Measurements from ENCODE around the gene GPR139.

GPR139 gene

GRCh38 chr16:19991614-19992013, 82.1 kb downstream of the GPR139 start:
- in situ Hi-C loops (cut with MboI; ENCODE audit: low sequenced_read_pairs) = no loop called here

GRCh38 chr16:19984135-19984534, 89.6 kb downstream of the GPR139 start:
- in situ Hi-C loops (cut with MboI; ENCODE audit: low sequenced_read_pairs) = no loop called here

Measured in HL-60/S4 treated with phorbol 12-myristate 13-acetate at 8.2 ng/mL for 4 days and 3 days (cell line).